ENCODE data around the gene FAM174B.

DNA sequence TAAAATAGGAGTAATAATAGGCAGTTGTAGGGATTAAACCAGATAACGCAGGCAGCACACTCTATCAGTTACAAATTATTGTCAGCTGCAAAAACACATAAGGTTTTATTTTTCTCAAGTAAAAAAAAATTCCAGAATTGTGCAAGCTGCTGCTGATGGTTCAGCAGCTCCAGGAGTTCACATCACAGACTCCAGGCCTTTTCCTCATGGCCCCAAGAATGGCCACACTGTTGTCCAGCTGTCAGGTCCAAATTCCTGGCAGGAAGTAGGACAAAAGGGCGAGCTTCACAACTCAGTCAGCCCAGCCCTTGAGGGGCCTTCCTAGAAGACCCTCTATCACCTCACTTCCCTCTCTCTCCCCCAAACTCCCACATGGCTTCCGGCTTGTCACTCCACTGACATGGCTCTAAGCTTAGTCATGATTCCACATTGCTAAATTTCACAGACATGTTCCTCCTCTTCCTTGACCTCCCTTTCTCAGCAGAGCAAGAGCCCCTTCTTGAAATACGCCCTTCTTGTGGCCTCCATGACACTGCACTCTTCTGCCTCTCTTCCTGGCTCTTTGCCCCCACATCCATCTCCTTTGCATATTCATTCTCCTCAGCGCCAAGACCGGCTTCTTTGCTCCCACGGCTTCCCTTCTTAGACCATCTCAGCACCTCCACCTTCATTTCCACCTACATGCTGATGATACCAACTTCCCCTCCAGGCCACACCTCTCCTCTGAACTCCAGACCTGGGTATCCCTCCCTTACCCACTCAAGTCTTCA, 27.4 kb upstream of the FAM174B start:
- TF ChIP-seq CTCF (IDR thresholded peaks at IDR 0.05), result no peak
- TF ChIP-seq POLR2A (IDR thresholded peaks at IDR 0.05), result no peak
